HEK293 (cell line): Measurements from ENCODE around the gene OPALIN.
A peak's percentile ranks its signal among the peaks of the same experiment; 100 is the strongest.

Experiments used
- CTCF ChIA-PET: fragments of 350-600 bp; formaldehyde crosslinking; extraction: SDS; loops from one replicate; lab custom pipeline; 2021; ENCODE audit warnings: antibody characterized with exemption; lab: Yijun Ruan, JAX
- POLR2A ChIA-PET: fragments of 300-600 bp; formaldehyde crosslinking; extraction: SDS; loops from one replicate; lab custom pipeline; 2020; ENCODE audit warnings: antibody characterized with exemption, inconsistent platforms; lab: Yijun Ruan, JAX
- H3K27ac ChIP-seq: fragments of 200-500 bp; sonication (Bioruptor generic); 2 replicates; pipeline ENCODE4 v1.5.1; 2014; ENCODE audit warnings: low read depth, low read length, control low read depth, inconsistent platforms; ENCODE audit errors: extremely low read depth
- H3K36me3 ChIP-seq, 2 experiments: fragments of 200-500 bp in 1 of 2; sonication (Bioruptor generic) in 1 of 2; 1 replicate in 1 of 2; 2 replicates in 1 of 2; pipeline ENCODE4 v1.5.1; 2014 to 2017; ENCODE audit warnings: inconsistent platforms in 2 of 2, low read length in 2 of 2; ENCODE audit not compliant: control insufficient read depth in 2 of 2, insufficient read depth in 1 of 2
- H3K4me1 ChIP-seq: fragments of 200-500 bp; sonication (Bioruptor generic); 2 replicates; pipeline ENCODE4 v1.5.1; 2014; ENCODE audit warnings: mild to moderate bottlenecking, low read length, inconsistent platforms; ENCODE audit not compliant: control insufficient read depth, insufficient read depth
- H3K4me3 ChIP-seq: 2 replicates; pipeline ENCODE4 v1.5.1; 2011; ENCODE audit warnings: low read depth, mild to moderate bottlenecking, control low read depth, low read length, moderate library complexity
- H3K9me3 ChIP-seq: fragments of 200-500 bp; sonication (Bioruptor generic); 2 replicates; pipeline ENCODE4 v1.5.1; 2014; ENCODE audit warnings: low read depth, low read length, inconsistent platforms; ENCODE audit not compliant: control insufficient read depth, insufficient read depth
- ATF2 ChIP-seq: fragments of 450-650 bp; formaldehyde crosslinking; IDR thresholded peaks from 2 replicates; pipeline ENCODE4 v1.5.1; 2016; ENCODE audit warnings: missing biosample characterization, missing genetic modification characterization, low read depth
- KLF16 ChIP-seq: fragments of 450-650 bp; formaldehyde crosslinking; IDR thresholded peaks from 2 replicates; pipeline ENCODE4 v1.5.1; 2017; ENCODE audit warnings: missing biosample characterization, missing genetic modification characterization
- KLF7 ChIP-seq: fragments of 450-650 bp; formaldehyde crosslinking; IDR thresholded peaks from 2 replicates; pipeline ENCODE4 v1.5.1; 2016; ENCODE audit warnings: missing biosample characterization, missing genetic modification characterization, borderline replicate concordance
- SCRT2 ChIP-seq: fragments of 450-650 bp; formaldehyde crosslinking; IDR thresholded peaks from 2 replicates; pipeline ENCODE4 v1.5.1; 2016; ENCODE audit warnings: missing biosample characterization, missing genetic modification characterization
- WT1 ChIP-seq: fragments of 450-650 bp; formaldehyde crosslinking; IDR thresholded peaks from 2 replicates; pipeline ENCODE4 v1.5.1; 2016; ENCODE audit warnings: missing biosample characterization, missing genetic modification characterization
- ZBTB26 ChIP-seq: fragments of 450-650 bp; formaldehyde crosslinking; optimal IDR thresholded peaks from 2 replicates; pipeline ENCODE3; 2016; ENCODE audit warnings: missing biosample characterization, mild to moderate bottlenecking, missing genetic modification characterization
- ZBTB44 ChIP-seq: fragments of 450-650 bp; IDR thresholded peaks from 2 replicates; pipeline ENCODE4 v1.5.1; 2018; ENCODE audit warnings: missing biosample characterization, mild to moderate bottlenecking, missing genetic modification characterization
- ZNF148 ChIP-seq: fragments of 450-650 bp; formaldehyde crosslinking; IDR thresholded peaks from 2 replicates; pipeline ENCODE4 v1.5.0; 2017; ENCODE audit warnings: missing biosample characterization, missing genetic modification characterization, borderline replicate concordance
- ZNF174 ChIP-seq: fragments of 450-650 bp; formaldehyde crosslinking; IDR thresholded peaks from 2 replicates; pipeline ENCODE4 v1.5.0; 2017; ENCODE audit warnings: missing biosample characterization, mild to moderate bottlenecking, missing genetic modification characterization
- ZNF214 ChIP-seq: fragments of 450-650 bp; formaldehyde crosslinking; IDR thresholded peaks from 2 replicates; pipeline ENCODE4 v1.5.1; 2017; ENCODE audit warnings: missing biosample characterization, mild to moderate bottlenecking, missing genetic modification characterization, borderline replicate concordance
- ZNF274 ChIP-seq, 2 experiments: fragments of 200-500 bp in 1 of 2; fragments of 450-650 bp in 1 of 2; sonication (Bioruptor generic) in 1 of 2; formaldehyde crosslinking in 1 of 2; IDR thresholded peaks; 2 replicates each; pipeline versions ENCODE4 v1.5.1 to v1.6.1; 2014 to 2016; ENCODE audit warnings: borderline replicate concordance in 1 of 2, inconsistent platforms in 1 of 2, low read length in 1 of 2, missing biosample characterization in 1 of 2, missing genetic modification characterization in 1 of 2
- ZNF341 ChIP-seq: fragments of 450-650 bp; formaldehyde crosslinking; IDR thresholded peaks from 2 replicates; pipeline ENCODE4; 2016; ENCODE audit warnings: low read depth, missing biosample characterization, missing genetic modification characterization
- ZNF350 ChIP-seq: fragments of 450-650 bp; formaldehyde crosslinking; IDR thresholded peaks from 2 replicates; pipeline ENCODE4 v1.5.0; 2017; ENCODE audit warnings: missing biosample characterization, mild to moderate bottlenecking, missing genetic modification characterization
- ZNF37A ChIP-seq: fragments of 450-650 bp; IDR thresholded peaks from 2 replicates; pipeline ENCODE4 v1.5.1; 2018; ENCODE audit warnings: missing biosample characterization, missing genetic modification characterization
- ZNF416 ChIP-seq: fragments of 450-650 bp; formaldehyde crosslinking; IDR thresholded peaks from 2 replicates; pipeline ENCODE4 v1.5.1; 2016; ENCODE audit warnings: missing biosample characterization, missing genetic modification characterization
- ZNF488 ChIP-seq: fragments of 450-650 bp; formaldehyde crosslinking; IDR thresholded peaks from 2 replicates; pipeline ENCODE4 v1.5.1; 2016; ENCODE audit warnings: missing biosample characterization, missing genetic modification characterization
- ZNF561 ChIP-seq: fragments of 450-650 bp; IDR thresholded peaks from 2 replicates; pipeline ENCODE4 v1.5.1; 2018; ENCODE audit warnings: missing biosample characterization, missing genetic modification characterization, borderline replicate concordance
- ZNF624 ChIP-seq: fragments of 450-650 bp; formaldehyde crosslinking; IDR thresholded peaks from 2 replicates; pipeline ENCODE4 v1.5.1; 2017; ENCODE audit warnings: missing biosample characterization, missing genetic modification characterization
- ZNF692 ChIP-seq: fragments of 450-650 bp; formaldehyde crosslinking; IDR thresholded peaks from 2 replicates; pipeline ENCODE4 v1.5.1; 2016; ENCODE audit warnings: missing biosample characterization, missing genetic modification characterization

OPALIN gene

GRCh38 chr10:96360331-96360730 lies 1.5 kb upstream of the OPALIN start (continued):
- no peak for TF ChIP-seq ZNF692 (tag by site-specific recombination)
- no peak for TF ChIP-seq ZBTB44 (tag by site-specific recombination)
- TF ChIP-seq, all 188 proteins: peak for 0

- Histone ChIP-seq H3K27ac (no peak overlapping the region), H3K9me3 (no peaks in the 10 kb centered on the region), H3K4me1 (no peaks in the 10 kb centered on the region), H3K36me3 (no peaks in the 10 kb centered on the region), H3K4me3 (no peak overlapping the region)
- CTCF ChIA-PET: interaction anchor here (1.6 kb wide), 1 partner anchor 10 kb away, joined by 6 read pairs; no protein-coding TSS in a partner anchor
- no peak for TF ChIP-seq ZNF561 (tag by site-specific recombination)
- POLR2A ChIA-PET: no interaction called here
Measured at GRCh38 chr10:96359616-96360015, 814 bp upstream of the OPALIN start.

GRCh38 chr10:96357038-96357620 lies 1.7 kb downstream of the OPALIN start:
- Histone ChIP-seq H3K9me3 (no peaks in the 10 kb centered on the region), H3K27ac (no peak overlapping the region), H3K4me3 (no peak overlapping the region), H3K36me3 (no peaks in the 10 kb centered on the region), H3K4me1 (no peaks in the 10 kb centered on the region)
- no peak for TF ChIP-seq WT1 (tag by site-specific recombination)
- peak; percentile 56 for TF ChIP-seq SCRT2
- TF ChIP-seq, all 188 proteins: peak for 1
- CTCF ChIA-PET: interaction anchor here (0.6 to 1.8 kb wide), 6 partner anchors 14 to 853 kb away, joined by 3 to 8 read pairs (median 6); no protein-coding TSS in a partner anchor
- POLR2A ChIA-PET: no interaction called here

GRCh38 chr10:96352582-96352981 lies 6.2 kb downstream of the OPALIN start:
- Histone ChIP-seq H3K4me3 (no peak overlapping the region), H3K9me3 (no peaks in the 10 kb centered on the region), H3K4me1 (no peaks in the 10 kb centered on the region), H3K36me3 (no peaks in the 10 kb centered on the region), H3K27ac (no peak overlapping the region)
- ChIA-PET POLR2A (no interaction called here), CTCF (interaction anchor here (0.6 to 1.3 kb wide), 7 partner anchors 12 to 415 kb away, joined by 3 to 5 read pairs (median 3); no protein-coding TSS in a partner anchor)
- TF ChIP-seq ZNF416 (tag by site-specific recombination) (no peak), ZNF274 (IDR thresholded peaks at IDR 0.05; ENCODE audit: low read length) (no peak), ZNF274 (tag by site-specific recombination; IDR thresholded peaks at IDR 0.05; ENCODE audit: borderline replicate concordance) (no peak), ZNF624 (tag by site-specific recombination) (no peak), ATF2 (no peak), ZBTB26 (tag by site-specific recombination) (no peak), ZNF341 (tag by site-specific recombination) (no peak), ZNF214 (tag by site-specific recombination) (no peak), KLF7 (tag by site-specific recombination) (no peak), ZNF174 (tag by site-specific recombination) (no peak), KLF16 (tag by site-specific recombination) (no peak), ZNF148 (tag by site-specific recombination) (no peak), ZNF488 (tag by site-specific recombination) (no peak), ZNF37A (tag by site-specific recombination) (no peak), ZNF350 (tag by site-specific recombination) (no peak)
